Retinal pigment epithelial cell (primary cell): Measurements from ENCODE around the gene SYNRG.

Experiments used
- DNase-seq: peaks from one replicate; pipeline ENCODE4 v3.0.0-alpha.2; 2010; ENCODE audit warnings: low read depth
- H3K4me3 ChIP-seq: 2 replicates; pipeline ENCODE4 v1.5.1; 2011; ENCODE audit warnings: mild to moderate bottlenecking, low read length, control low read depth, moderate library complexity
- CTCF ChIP-seq: conservative IDR thresholded peaks from 2 replicates; pipeline ENCODE4 v1.5.1; 2011; ENCODE audit warnings: low read depth, low read length, control low read depth, inconsistent platforms

Gene SYNRG

GRCh38 chr17:37545486-37545885, 63.7 kb downstream of the SYNRG start:
- DNase-seq, result no peak
- TF ChIP-seq CTCF, result no peak
- H3K4me3 ChIP-seq, result no peak overlapping the region

GRCh38 chr17:37543637-37544052, 65.6 kb downstream of the SYNRG start:
- no peak for TF ChIP-seq CTCF
- DNase-seq, result no peak
- no peak overlapping the region for H3K4me3 ChIP-seq

- DNase-seq, result no peak
- no peak overlapping the region for H3K4me3 ChIP-seq
- no peak for TF ChIP-seq CTCF
These were observed 67.1 kb downstream of the SYNRG start for GRCh38 chr17:37541880-37542660.

- TF ChIP-seq CTCF, result no peak
- H3K4me3 ChIP-seq, result no peak overlapping the region
- DNase-seq, result no peak
These were observed 70.1 kb downstream of the SYNRG start for GRCh38 chr17:37538981-37539659.

GRCh38 chr17:37535906-37536305, 73.3 kb downstream of the SYNRG start:
- no peak for DNase-seq
- H3K4me3 ChIP-seq, result no peak overlapping the region
- TF ChIP-seq CTCF, result no peak

- DNase-seq, result no peak
- H3K4me3 ChIP-seq, result no peak overlapping the region
- TF ChIP-seq CTCF, result no peak
These were observed 76.5 kb downstream of the SYNRG start for GRCh38 chr17:37532756-37533155.

- TF ChIP-seq CTCF, result no peak
- H3K4me3 ChIP-seq, result no peak overlapping the region
- no peak for DNase-seq
These were observed 78.8 kb downstream of the SYNRG start for GRCh38 chr17:37530420-37530819.
